Esophagus (tissue), 2 donors: ENCODE results near the gene MDGA2. TPM values are rescaled to one million over a fixed set of nuclear protein-coding genes. Genes with fewer than 3 reads are reported as not detected.
"Not testable (repeated sequence)": the region's sequence is repeated elsewhere in the genome, so short reads cannot be mapped to it uniquely, and the experiment has no call there.

Experiments used
- H3K27ac ChIP-seq, 2 donors: one replicate each; pipeline ENCODE4 v1.5.1; 2013; ENCODE audit warnings: low read depth in 2 of 2, mild to moderate bottlenecking in 2 of 2, inconsistent platforms in 1 of 2, low read length in 1 of 2, moderate library complexity in 1 of 2
- H3K27me3 ChIP-seq, 2 donors: one replicate each; pipeline ENCODE4 v1.6.1; 2013; ENCODE audit warnings: low read length in 2 of 2, control low read depth in 1 of 2, mild to moderate bottlenecking in 1 of 2; ENCODE audit not compliant: insufficient read depth in 2 of 2, control insufficient read depth in 1 of 2
- H3K36me3 ChIP-seq, 2 donors: one replicate each; pipeline ENCODE4 v1.6.1; 2013; ENCODE audit warnings: low read length in 1 of 2; ENCODE audit not compliant: control insufficient read depth in 2 of 2, insufficient read depth in 2 of 2
- H3K4me1 ChIP-seq, 2 donors: one replicate each; pipeline ENCODE4 v1.6.1; 2013; ENCODE audit warnings: low read length in 1 of 2; ENCODE audit not compliant: control insufficient read depth in 2 of 2, insufficient read depth in 2 of 2
- H3K4me3 ChIP-seq, 2 donors: one replicate each; pipeline ENCODE4 v1.5.1; 2013; ENCODE audit warnings: low read length in 2 of 2, mild to moderate bottlenecking in 2 of 2, low read depth in 1 of 2, moderate library complexity in 1 of 2
- H3K9me3 ChIP-seq, 2 donors: one replicate each; pipeline ENCODE4 v1.6.1; 2013; ENCODE audit warnings: mild to moderate bottlenecking in 2 of 2, low read depth in 1 of 2, low read length in 1 of 2, moderate library complexity in 1 of 2; ENCODE audit not compliant: control insufficient read depth in 2 of 2, insufficient read depth in 1 of 2
- WGBS, 2 donors: extraction: QIAGEN DNeasy Blood & Tissue Kit; methylation state at CpG; one replicate each; pipeline ENCODE4 v1.1.7; 2013; 5-methylcytosine and 5-hydroxymethylcytosine counted together
- polyA plus RNA-seq, 2 donors: library from polyadenylated mRNA; stranded (reverse); fragments of 200-250 nt; gene quantifications; one replicate each; pipeline ENCODE4 v1.2.3, GENCODE V29; 2013
- donor health status: healthy with polysubstance abuse.
- donor health status: Bipolar disorder and iron deficiency.

Gene MDGA2
- polyA plus RNA-seq, 2 donors, result not detected

GRCh38 chr14:47210099-47210498 lies 465.3 kb downstream of the MDGA2 start:
- H3K36me3 ChIP-seq, result no peaks in the 10 kb centered on the region
- no peak overlapping the region for H3K27ac ChIP-seq
- H3K4me1 ChIP-seq, result no peaks in the 10 kb centered on the region
- H3K9me3 ChIP-seq, result no peaks in the 10 kb centered on the region
- H3K27me3 ChIP-seq, result no peaks in the 10 kb centered on the region
- H3K4me3 ChIP-seq, result no peak overlapping the region

DNA sequence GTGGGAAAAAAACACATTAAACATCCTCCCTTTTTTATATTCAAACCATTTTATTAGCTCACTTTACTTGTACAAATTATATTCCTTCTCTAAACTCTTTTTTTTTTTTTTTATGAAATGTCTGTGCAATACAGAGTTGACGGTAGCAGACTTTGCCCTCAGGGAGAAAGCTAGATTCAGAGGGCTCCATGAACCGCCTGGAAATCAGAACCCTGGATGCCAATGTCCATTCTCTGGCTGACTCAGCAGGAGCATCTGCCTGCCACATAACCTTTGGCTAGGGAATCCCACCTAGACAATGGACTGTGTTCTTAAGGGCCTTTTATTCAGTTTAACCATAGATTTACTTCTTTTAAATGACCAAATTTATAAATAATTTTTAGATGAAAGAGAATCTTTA lies 467.0 kb downstream of the MDGA2 start:
- 66 to 79% methylated on average over 2 of the region's 2 CpGs for WGBS, 2 donors
- H3K4me1 ChIP-seq, result no peaks in the 10 kb centered on the region
- H3K9me3 ChIP-seq, result no peaks in the 10 kb centered on the region
- H3K36me3 ChIP-seq, result no peaks in the 10 kb centered on the region
- H3K27me3 ChIP-seq, result no peaks in the 10 kb centered on the region
- H3K4me3 ChIP-seq, result no peak overlapping the region
- no peak overlapping the region for H3K27ac ChIP-seq

GRCh38 chr14:47207617-47208016 lies 467.8 kb downstream of the MDGA2 start:
- H3K27ac ChIP-seq, result no peak overlapping the region
- WGBS, 2 donors, result 55 to 62% methylated on average over 3 of the region's 3 CpGs
- H3K4me3 ChIP-seq, result no peak overlapping the region
- H3K4me1 ChIP-seq, result no peaks in the 10 kb centered on the region
- H3K27me3 ChIP-seq, result no peaks in the 10 kb centered on the region
- H3K36me3 ChIP-seq, result no peaks in the 10 kb centered on the region
- no peaks in the 10 kb centered on the region for H3K9me3 ChIP-seq

DNA sequence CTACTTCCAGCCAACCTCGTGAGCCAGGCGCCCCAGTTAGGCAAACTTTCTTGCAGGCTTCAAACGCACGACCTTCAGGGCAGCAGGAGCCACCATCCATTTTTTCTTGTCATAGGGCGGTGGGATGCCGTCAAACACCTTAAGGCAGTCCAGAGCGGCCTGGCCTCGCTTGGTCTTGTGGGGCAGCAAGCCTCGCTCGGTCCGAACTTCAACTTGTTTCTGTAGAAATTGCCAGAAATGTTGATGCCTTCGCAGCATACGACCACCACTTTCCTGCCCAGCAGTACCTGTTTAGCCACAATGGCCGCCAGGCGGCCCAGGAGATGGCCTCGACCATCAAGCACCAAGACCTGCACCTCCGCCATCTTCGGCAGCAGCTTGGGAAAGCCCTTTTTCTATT lies 474.7 kb downstream of the MDGA2 start:
- Histone ChIP-seq H3K36me3 (no peaks in the 10 kb centered on the region), H3K4me1 (no peaks in the 10 kb centered on the region), H3K27ac (no peak overlapping the region), H3K9me3 (peaks cover 3% of the 10 kb centered on the region in 2 donors), H3K27me3 (no peaks in the 10 kb centered on the region), H3K4me3 (no peak overlapping the region)
- 89 to 93% methylated on average over 18 of the region's 18 CpGs for WGBS, 2 donors

GRCh38 chr14:47195582-47195981 lies 479.8 kb downstream of the MDGA2 start:
- Histone ChIP-seq H3K4me1 (no peaks in the 10 kb centered on the region), H3K4me3 (no peak overlapping the region), H3K36me3 (no peaks in the 10 kb centered on the region), H3K27me3 (no peaks in the 10 kb centered on the region), H3K27ac (no peak overlapping the region), H3K9me3 (peaks cover under 1% of the 10 kb centered on the region in 2 donors)
- WGBS, 2 donors, result 60 to 66% methylated on average over 1 of the region's 1 CpG

DNA sequence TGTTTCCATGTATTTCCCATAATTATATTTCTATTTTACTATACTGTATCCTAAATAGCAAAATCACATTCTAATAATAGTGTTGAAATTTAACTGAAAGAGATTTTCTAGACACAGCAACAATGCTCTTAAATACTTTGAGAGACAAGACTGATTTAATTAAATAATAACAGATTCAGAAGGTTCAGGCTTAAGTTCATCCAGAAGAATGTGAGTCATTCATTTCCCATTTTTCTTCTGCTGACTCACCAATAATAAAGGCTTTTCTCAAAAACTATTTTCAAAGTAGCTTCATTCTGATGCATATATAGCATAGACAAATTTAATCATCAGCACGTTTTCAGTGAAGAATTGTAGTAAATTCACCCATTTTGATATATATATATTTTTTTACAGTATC lies 481.4 kb downstream of the MDGA2 start:
- H3K36me3 ChIP-seq, result no peaks in the 10 kb centered on the region
- H3K9me3 ChIP-seq, result no peaks in the 10 kb centered on the region
- WGBS, 2 donors, result 28 to 41% methylated on average over 1 of the region's 1 CpG

DNA sequence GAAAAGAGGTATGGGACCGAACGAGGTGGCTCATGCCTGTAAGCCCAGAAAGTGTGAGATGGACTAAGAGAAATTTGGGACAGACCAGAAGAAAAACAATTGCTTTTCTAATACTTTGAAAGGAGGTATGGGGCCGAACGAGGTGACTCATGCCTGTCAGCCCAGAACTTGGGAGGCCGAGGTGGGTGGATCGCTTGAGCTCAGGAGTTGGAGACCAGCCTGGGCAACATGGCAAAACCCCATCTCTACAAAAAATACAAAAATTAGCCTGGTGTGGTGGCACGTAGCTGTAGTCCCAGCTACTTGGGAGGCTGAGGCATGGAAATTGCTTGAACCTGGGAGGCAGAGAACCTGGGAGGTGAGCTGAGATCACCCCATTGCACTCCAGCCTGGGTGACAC lies 483.2 kb downstream of the MDGA2 start:
- not testable (repeated sequence) for H3K27ac ChIP-seq, H3K9me3 ChIP-seq, H3K36me3 ChIP-seq, H3K4me3 ChIP-seq, H3K4me1 ChIP-seq, H3K27me3 ChIP-seq
- 77 to 80% methylated on average over 7 of the region's 7 CpGs for WGBS, 2 donors

More for the DNA sequence above, 481.4 kb downstream of the MDGA2 start:
- Histone ChIP-seq H3K27me3 (no peaks in the 10 kb centered on the region), H3K27ac (no peak overlapping the region), H3K4me3 (no peak overlapping the region), H3K4me1 (no peaks in the 10 kb centered on the region)

- Histone ChIP-seq H3K27me3 (no peaks in the 10 kb centered on the region), H3K4me1 (no peaks in the 10 kb centered on the region), H3K27ac (no peak overlapping the region), H3K9me3 (peaks cover 0 to 2% of the 10 kb centered on the region in 2 donors), H3K4me3 (no peak overlapping the region), H3K36me3 (no peaks in the 10 kb centered on the region)
- 87 to 90% methylated on average over 2 of the region's 2 CpGs for WGBS, 2 donors
Observed at GRCh38 chr14:47191700-47192099, 483.7 kb downstream of the MDGA2 start.

DNA sequence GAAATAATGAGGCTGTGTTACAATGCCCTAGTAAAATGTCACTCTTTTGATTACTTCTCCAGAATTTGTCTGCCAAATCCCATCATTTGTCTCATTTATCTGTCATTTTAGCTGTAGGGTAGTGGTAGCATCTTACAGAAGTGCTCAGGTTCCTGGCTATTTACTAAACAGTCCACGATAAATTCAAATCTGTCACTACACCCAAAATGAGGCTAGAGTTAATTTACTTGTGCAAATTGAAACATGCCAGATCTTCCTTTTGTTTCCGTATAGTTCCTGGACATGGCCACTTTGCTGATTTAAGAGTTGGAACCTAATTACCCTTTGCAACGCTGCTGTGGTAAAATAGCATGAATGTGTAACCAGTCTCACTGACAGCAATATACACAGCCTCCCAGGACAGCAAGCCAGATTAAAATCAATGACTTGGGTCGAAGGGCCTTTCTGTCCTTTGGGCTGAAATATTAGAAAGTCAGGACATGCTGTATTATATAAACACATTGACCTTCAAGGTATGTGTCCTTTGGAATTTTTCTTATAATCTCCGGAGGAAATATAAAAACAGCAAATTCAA lies 485.4 kb downstream of the MDGA2 start:
- Histone ChIP-seq H3K36me3 (no peaks in the 10 kb centered on the region), H3K27ac (no peak overlapping the region), H3K4me1 (no peaks in the 10 kb centered on the region), H3K9me3 (peaks cover 0 to 2% of the 10 kb centered on the region in 2 donors), H3K4me3 (no peak overlapping the region), H3K27me3 (no peaks in the 10 kb centered on the region)
- 67 to 71% methylated on average over 5 of the region's 5 CpGs for WGBS, 2 donors

DNA sequence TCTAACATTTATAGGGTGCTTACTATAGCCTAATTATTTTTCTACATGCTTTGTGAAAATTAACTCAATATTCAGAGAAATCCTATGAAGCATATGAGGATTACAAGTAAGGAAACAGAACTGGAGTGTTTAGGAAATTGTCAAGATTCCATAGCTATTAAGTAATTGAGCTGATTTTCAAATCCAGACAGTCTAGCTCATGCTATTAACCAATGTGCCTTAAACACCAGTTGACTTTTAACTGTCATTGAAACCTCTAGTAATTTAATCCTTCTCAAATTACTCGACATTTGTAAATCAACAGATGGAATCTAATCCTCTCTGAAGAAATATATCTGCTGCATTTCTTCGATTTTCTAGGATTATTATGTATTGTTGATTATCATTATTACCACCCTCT lies 488.9 kb downstream of the MDGA2 start:
- Histone ChIP-seq H3K36me3 (no peaks in the 10 kb centered on the region), H3K4me1 (no peaks in the 10 kb centered on the region), H3K9me3 (peaks cover 0 to 2% of the 10 kb centered on the region in 2 donors), H3K4me3 (no peak overlapping the region), H3K27me3 (no peaks in the 10 kb centered on the region), H3K27ac (no peak overlapping the region)
- WGBS, 2 donors, result 48 to 66% methylated on average over 2 of the region's 2 CpGs
